Measurements from ENCODE around the gene DIABLO.

Gene DIABLO

DNA sequence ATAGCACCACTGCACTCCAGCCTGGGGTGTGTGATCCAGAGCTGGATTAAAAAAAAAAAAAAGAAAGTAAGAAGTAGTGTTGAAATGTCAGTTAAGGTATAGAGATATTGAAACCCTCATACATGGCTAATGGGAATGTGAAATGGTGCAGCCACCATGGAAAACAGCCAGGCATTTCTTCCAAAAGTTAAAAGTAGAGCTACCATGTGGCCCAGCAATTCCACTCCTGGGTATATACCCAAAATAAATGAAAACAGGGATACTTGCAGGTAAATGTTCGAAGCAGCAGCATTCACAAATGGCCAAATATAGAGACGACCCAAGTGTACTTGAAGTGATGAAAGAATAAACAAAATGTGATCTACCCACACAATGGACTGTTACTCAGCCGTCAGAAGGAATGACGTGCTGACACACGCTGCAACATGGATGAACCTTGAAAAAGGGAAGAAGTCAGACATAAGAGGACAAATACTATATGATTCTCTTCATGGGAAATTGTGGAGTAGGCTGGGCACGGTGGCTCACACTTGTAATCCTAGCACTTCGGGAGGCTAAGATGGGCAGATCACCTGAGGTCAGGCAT lies 67.1 kb downstream of the DIABLO start:
- H3K27ac ChIP-seq = no peak overlapping the region
- H3K27me3 ChIP-seq (ENCODE audit: control insufficient read depth, insufficient read depth, low read length) = no peaks in the 10 kb centered on the region
- H2AFZ ChIP-seq = no peak overlapping the region
- H3K9ac ChIP-seq = no peak overlapping the region
- H3K79me2 ChIP-seq = no peaks in the 10 kb centered on the region
- no peak overlapping the region for H3K4me3 ChIP-seq (ENCODE audit: low read depth, low read length)
- H3K4me1 ChIP-seq = no peaks in the 10 kb centered on the region
- no peaks in the 10 kb centered on the region for H3K9me3 ChIP-seq (ENCODE audit: control insufficient read depth, low read length)
- no peak overlapping the region for H3K4me2 ChIP-seq (ENCODE audit: low read length)
- TF ChIP-seq, protein P1, sequence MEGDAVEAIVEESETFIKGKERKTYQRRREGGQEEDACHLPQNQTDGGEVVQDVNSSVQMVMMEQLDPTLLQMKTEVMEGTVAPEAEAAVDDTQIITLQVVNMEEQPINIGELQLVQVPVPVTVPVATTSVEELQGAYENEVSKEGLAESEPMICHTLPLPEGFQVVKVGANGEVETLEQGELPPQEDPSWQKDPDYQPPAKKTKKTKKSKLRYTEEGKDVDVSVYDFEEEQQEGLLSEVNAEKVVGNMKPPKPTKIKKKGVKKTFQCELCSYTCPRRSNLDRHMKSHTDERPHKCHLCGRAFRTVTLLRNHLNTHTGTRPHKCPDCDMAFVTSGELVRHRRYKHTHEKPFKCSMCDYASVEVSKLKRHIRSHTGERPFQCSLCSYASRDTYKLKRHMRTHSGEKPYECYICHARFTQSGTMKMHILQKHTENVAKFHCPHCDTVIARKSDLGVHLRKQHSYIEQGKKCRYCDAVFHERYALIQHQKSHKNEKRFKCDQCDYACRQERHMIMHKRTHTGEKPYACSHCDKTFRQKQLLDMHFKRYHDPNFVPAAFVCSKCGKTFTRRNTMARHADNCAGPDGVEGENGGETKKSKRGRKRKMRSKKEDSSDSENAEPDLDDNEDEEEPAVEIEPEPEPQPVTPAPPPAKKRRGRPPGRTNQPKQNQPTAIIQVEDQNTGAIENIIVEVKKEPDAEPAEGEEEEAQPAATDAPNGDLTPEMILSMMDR (IDR thresholded peaks at IDR 0.05) = no peak
- H3K36me3 ChIP-seq (ENCODE audit: control insufficient read depth, insufficient read depth, low read length) = no peaks in the 10 kb centered on the region
